Fibroblast of skin of left quadriceps (primary cell): ENCODE data around the gene HMCN2.

Experiments
- DNase-seq, 2 experiments: peaks; one replicate each; pipeline ENCODE4 v3.0.0-alpha.2; 2013; ENCODE audit warnings: low read depth in 2 of 2

The HMCN2 gene

GRCh38 chr9:130345897-130346385 lies 80.4 kb downstream of the HMCN2 start:
- no peak for DNase-seq

GRCh38 chr9:130346431-130346830 lies 80.9 kb downstream of the HMCN2 start:
- no peak for DNase-seq

GRCh38 chr9:130347036-130347435 lies 81.5 kb downstream of the HMCN2 start:
- DNase-seq, result no peak

GRCh38 chr9:130347931-130348330 lies 82.4 kb downstream of the HMCN2 start:
- no peak for DNase-seq

- no peak for DNase-seq
These were observed 82.8 kb downstream of the HMCN2 start for GRCh38 chr9:130348341-130348740.

- DNase-seq, result no peak
These were observed 83.3 kb downstream of the HMCN2 start for GRCh38 chr9:130348881-130349280.

- no peak for DNase-seq
These were observed 83.8 kb downstream of the HMCN2 start for GRCh38 chr9:130349398-130349797.

GRCh38 chr9:130351343-130351742 lies 85.8 kb downstream of the HMCN2 start:
- DNase-seq, result no peak

- no peak for DNase-seq
These were observed 86.5 kb downstream of the HMCN2 start for GRCh38 chr9:130352081-130352480.

- DNase-seq, result no peak
These were observed 87.2 kb downstream of the HMCN2 start for GRCh38 chr9:130352586-130353285.

- no peak for DNase-seq
These were observed 88.8 kb downstream of the HMCN2 start for GRCh38 chr9:130354378-130354777.

GRCh38 chr9:130354806-130355205 lies 89.2 kb downstream of the HMCN2 start:
- DNase-seq, result no peak

GRCh38 chr9:130356033-130356432 lies 90.5 kb downstream of the HMCN2 start:
- DNase-seq, result no peak

- no peak for DNase-seq
These were observed 91.5 kb downstream of the HMCN2 start for GRCh38 chr9:130356877-130357584.

- DNase-seq, result no peak
These were observed 93.4 kb downstream of the HMCN2 start for GRCh38 chr9:130358928-130359327.

GRCh38 chr9:130359819-130360218 lies 94.3 kb downstream of the HMCN2 start:
- no peak for DNase-seq

GRCh38 chr9:130360672-130361071 lies 95.1 kb downstream of the HMCN2 start:
- DNase-seq, result no peak

GRCh38 chr9:130361873-130362362 lies 96.4 kb downstream of the HMCN2 start:
- no peak for DNase-seq

GRCh38 chr9:130362691-130363090 lies 97.1 kb downstream of the HMCN2 start:
- DNase-seq, result no peak

- no peak for DNase-seq
These were observed 98.3 kb downstream of the HMCN2 start for GRCh38 chr9:130363755-130364404.

GRCh38 chr9:130364619-130365322 lies 99.2 kb downstream of the HMCN2 start:
- DNase-seq, result no peak

GRCh38 chr9:130365323-130365721 lies 99.8 kb downstream of the HMCN2 start:
- DNase-seq, result no peak
